HCT116 (cell line): ENCODE data around the gene CNDP1. TPM values are rescaled to one million over a fixed set of nuclear protein-coding genes. Genes with fewer than 3 reads are reported as not detected.

Source experiments
- ATAC-seq: fragments of 200-7000 bp; cut with Tn5 transposase; 2 replicates; pipeline ENCODE4 v1.9.1; 2020; ENCODE audit warnings: mild to moderate bottlenecking, moderate library complexity
- BruUV-seq: library from RNA; stranded (reverse); fragments of 400-500 nt; replicated peaks from 2 replicates; lab custom pipeline; 2021; lab: Mats Ljungman, UMichigan
- CTCF ChIA-PET: fragments of 300-600 bp; sonication (Branson Sonifier 250); formaldehyde crosslinking; loops from one replicate; lab custom pipeline; 2021; ENCODE audit warnings: antibody characterized with exemption; lab: Charles Lee
- POLR2A ChIA-PET: fragments of 300-600, 350-600 bp; sonication (Branson Sonifier 250); formaldehyde crosslinking; loops from one replicate; lab custom pipeline; 2021; ENCODE audit warnings: antibody characterized with exemption; lab: Charles Lee
- RAD21 ChIA-PET, 2 experiments: fragments of 300-600 bp; sonication (Branson Sonifier 250); formaldehyde crosslinking; loops; one replicate each; lab custom pipeline; 2023; ENCODE audit warnings: low total read pairs in 2 of 2; ENCODE audit not compliant: uncharacterized antibody in 2 of 2, unreplicated experiment in 2 of 2, low non-redundant PET in 1 of 2; lab: Charles Lee
- DNase-seq: peaks from one replicate; pipeline ENCODE4 v3.0.0-alpha.2; 2010; ENCODE audit warnings: low read depth, low spot score
- H2AFZ ChIP-seq: fragments of 200-600 bp; shearing (Covaris generic), sonication (generic); 2 replicates; pipeline ENCODE4 v1.6.1; 2017; ENCODE audit warnings: low read depth, mixed run types, mixed read lengths, antibody characterized with exemption, low read length; ENCODE audit not compliant: poor library complexity, severe bottlenecking
- H3K27ac ChIP-seq: 2 replicates; pipeline ENCODE4 v1.5.1; 2012; ENCODE audit warnings: low read depth, low read length
- H3K27me3 ChIP-seq: fragments of 200-600 bp; sonication (generic); 2 replicates; pipeline ENCODE4 v1.6.1; 2016; ENCODE audit warnings: mixed run types, low read length, mixed read lengths; ENCODE audit not compliant: insufficient read depth
- H3K36me3 ChIP-seq, 2 experiments: fragments of 200-500 bp in 1 of 2; fragments of 200-600 bp in 1 of 2; sonication (Bioruptor generic) in 1 of 2; sonication (generic) in 1 of 2; 2 replicates each; pipeline versions ENCODE4 v1.5.1 to v1.6.1; 2014 to 2016; ENCODE audit warnings: low read length in 2 of 2, inconsistent platforms in 1 of 2, mixed read lengths in 1 of 2, mixed run types in 1 of 2; ENCODE audit not compliant: insufficient read depth in 2 of 2, control insufficient read depth in 1 of 2
- H3K4me1 ChIP-seq, 2 experiments: fragments of 200-600 bp in 1 of 2; sonication (generic) in 1 of 2; 2 replicates each; pipeline versions ENCODE4 v1.5.1 to v1.6.1; 2012 to 2017; ENCODE audit warnings: low read length in 2 of 2, inconsistent platforms in 1 of 2, mild to moderate bottlenecking in 1 of 2, mixed read lengths in 1 of 2, mixed run types in 1 of 2, moderate library complexity in 1 of 2; ENCODE audit not compliant: insufficient read depth in 2 of 2, control insufficient read depth in 1 of 2
- H3K4me2 ChIP-seq: fragments of 200-600 bp; sonication (generic); 2 replicates; pipeline ENCODE4 v1.6.1; 2017; ENCODE audit warnings: mixed run types, low read length, mixed read lengths
- H3K4me3 ChIP-seq, 2 experiments: fragments of 200-600 bp in 1 of 2; sonication (generic) in 1 of 2; replicated peaks in 1 of 2; 2 replicates each; pipeline ENCODE4 v1.5.1; 2011 to 2016; ENCODE audit warnings: low read length in 2 of 2, control low read depth in 1 of 2, low read depth in 1 of 2, mild to moderate bottlenecking in 1 of 2, mixed read lengths in 1 of 2, mixed run types in 1 of 2
- H3K79me2 ChIP-seq: fragments of 200-600 bp; sonication (generic); 2 replicates; pipeline ENCODE4 v1.6.1; 2017; ENCODE audit warnings: mild to moderate bottlenecking, mixed run types, low read length, moderate library complexity, mixed read lengths; ENCODE audit not compliant: insufficient read depth
- H3K9ac ChIP-seq: fragments of 200-600 bp; sonication (generic); 2 replicates; pipeline ENCODE4 v1.6.1; 2016; ENCODE audit warnings: low read length, mixed read lengths
- H3K9me2 ChIP-seq: fragments of 200-600 bp; sonication (generic), shearing (Covaris generic); 2 replicates; pipeline ENCODE4 v1.6.1; 2017; ENCODE audit warnings: mixed run types, mild to moderate bottlenecking, moderate library complexity; ENCODE audit not compliant: insufficient read depth
- H3K9me3 ChIP-seq, 2 experiments: fragments of 200-500 bp in 1 of 2; fragments of 200-600 bp in 1 of 2; sonication (Bioruptor generic) in 1 of 2; sonication (generic) in 1 of 2; 2 replicates each; pipeline ENCODE4 v1.6.1; 2014 to 2017; ENCODE audit warnings: low read length in 2 of 2, mixed read lengths in 2 of 2, inconsistent platforms in 1 of 2, low read depth in 1 of 2, mild to moderate bottlenecking in 1 of 2, mixed run types in 1 of 2, moderate library complexity in 1 of 2; ENCODE audit not compliant: control insufficient read depth in 1 of 2, insufficient read depth in 1 of 2
- H4K20me1 ChIP-seq: fragments of 200-600 bp; sonication (generic), shearing (Covaris generic); 2 replicates; pipeline ENCODE4 v1.6.1; 2017; ENCODE audit warnings: mixed run types, mild to moderate bottlenecking, moderate library complexity; ENCODE audit not compliant: insufficient read depth
- ATF3 ChIP-seq: IDR thresholded peaks from 2 replicates; pipeline ENCODE4 v1.6.1; 2012
- EGR1 ChIP-seq: IDR thresholded peaks from 2 replicates; pipeline ENCODE4 v1.6.1; 2012; ENCODE audit warnings: low read depth
- ELF1 ChIP-seq: IDR thresholded peaks from 2 replicates; pipeline ENCODE4 v1.6.1; 2012; ENCODE audit warnings: low read depth, borderline replicate concordance
- EZH2 ChIP-seq: fragments of 200-600 bp; sonication (generic); IDR thresholded peaks from 2 replicates; pipeline ENCODE4 v1.6.1; 2017; ENCODE audit warnings: antibody characterized with exemption, mixed run types
- POLR2AphosphoS5 ChIP-seq: IDR thresholded peaks from 2 replicates; pipeline ENCODE4 v1.6.1; 2011; ENCODE audit warnings: mild to moderate bottlenecking, low read depth, low read length, moderate library complexity
- RAD21 ChIP-seq: IDR thresholded peaks from 2 replicates; pipeline ENCODE4 v1.6.1; 2012; ENCODE audit warnings: low read depth, mild to moderate bottlenecking
- REST ChIP-seq: IDR thresholded peaks from 2 replicates; pipeline ENCODE4 v1.6.1; 2012; ENCODE audit warnings: low read depth
- SIN3A ChIP-seq: IDR thresholded peaks from 2 replicates; pipeline ENCODE4 v1.6.1; 2012; ENCODE audit warnings: low read depth
- TCF7L2 ChIP-seq: IDR thresholded peaks from 2 replicates; pipeline ENCODE4 v1.7.0; 2011; ENCODE audit warnings: borderline replicate concordance, inconsistent platforms; ENCODE audit not compliant: insufficient read depth, insufficient read length; ENCODE audit errors: extremely low read depth
- YY1 ChIP-seq: IDR thresholded peaks from 2 replicates; pipeline ENCODE4 v1.6.1; 2011; ENCODE audit warnings: low read length, low read depth, moderate library complexity, mild to moderate bottlenecking; ENCODE audit not compliant: insufficient replicate concordance; ENCODE audit errors: extremely low read depth
- ZFX ChIP-seq: fragments of 450-650 bp; IDR thresholded peaks from 2 replicates; pipeline ENCODE4 v1.6.1; 2017
- intact Hi-C: fragments of 100-400 bp; cut with micrococcal nuclease; formaldehyde crosslinking; loops from 2 replicates; pipeline ENCODE4 v1.10.0; 2022
- total RNA-seq: library from RNA; stranded (reverse); gene quantifications from one replicate; pipeline ENCODE4 v1.2.1, GENCODE V29; 2021; ENCODE audit not compliant: unreplicated experiment

Gene CNDP1
- total RNA-seq, 1 experiment from 2014 or later, result not detected

GRCh38 chr18:74522635-74523548, 11.4 kb upstream of the CNDP1 start (continued):
- TF ChIP-seq REST (no peak), SIN3A (no peak), ZFX (no peak), RAD21 (no peak)

GRCh38 chr18:74524097-74524496, 10.2 kb upstream of the CNDP1 start:
- H3K4me2 ChIP-seq, result no peak overlapping the region
- no peak for ATAC-seq
- 0 out of 2 replicates have a peak, but pooled peaks cover 4% of the 10 kb centered on the region for H3K27me3 ChIP-seq
- no peak overlapping the region for H3K4me3 ChIP-seq
- H3K79me2 ChIP-seq, result no peaks in the 10 kb centered on the region
- H2AFZ ChIP-seq, result no peak overlapping the region
- H3K27ac ChIP-seq, result no peak overlapping the region
- no peaks in the 10 kb centered on the region for H4K20me1 ChIP-seq
- TF ChIP-seq EGR1 (no peak), ELF1 (no peak), ATF3 (no peak), ZFX (no peak), REST (no peak), POLR2AphosphoS5 (no peak), YY1 (no peak), EZH2 (no peak), TCF7L2 (no peak), RAD21 (no peak)
- BruUV-seq, result no TSS peak
- no peaks in the 10 kb centered on the region for H3K4me1 ChIP-seq
- ChIA-PET RAD21 (no interaction called here), POLR2A (no interaction called here), CTCF (no interaction called here)
- no peak overlapping the region for H3K9ac ChIP-seq
- no peaks in the 10 kb centered on the region for H3K9me3 ChIP-seq
- no peak for DNase-seq
- H3K36me3 ChIP-seq, result peaks cover 0 to 3% of the 10 kb centered on the region in 2 experiments; a peak in 3 of 4 replicates
- intact Hi-C loops, result no loop called here
- H3K9me2 ChIP-seq, result no peaks in the 10 kb centered on the region
